Upper lobe of left lung (tissue), 6 donors: ENCODE results near the gene STIM2. TPM values are rescaled to one million over a fixed set of nuclear protein-coding genes. Genes with fewer than 3 reads are reported as not detected.
"Not testable (repeated sequence)": the region's sequence is repeated elsewhere in the genome, so short reads cannot be mapped to it uniquely, and the experiment has no call there.

Source experiments
- ATAC-seq, 2 donors: fragments of 200-7000 bp; cut with Tn5 transposase; one replicate each; pipeline ENCODE4 v1.9.1; 2022; ENCODE audit warnings: mild to moderate bottlenecking in 2 of 2, moderate library complexity in 2 of 2; ENCODE audit not compliant: low FRiP score in 2 of 2
- DNase-seq, 2 donors: peaks; one replicate each; pipeline ENCODE4 v3.0.0-alpha.2; 2019 to 2020
- H3K27ac ChIP-seq, 4 donors: fragments of 200-600 bp; sonication (generic); one replicate each; pipeline ENCODE4 v1.5.1; 2016 to 2019
- H3K27me3 ChIP-seq, 4 donors: fragments of 200-600 bp; sonication (generic); one replicate each; pipeline ENCODE4 v1.5.1; 2017 to 2019
- H3K36me3 ChIP-seq, 4 donors: fragments of 200-600 bp; sonication (generic); one replicate each; pipeline ENCODE4 v1.5.1; 2016 to 2019
- H3K4me1 ChIP-seq, 4 donors: fragments of 200-600 bp; sonication (generic); one replicate each; pipeline ENCODE4 v1.5.1; 2018 to 2019
- H3K4me3 ChIP-seq, 4 donors: fragments of 200-600 bp; sonication (generic); one replicate each; pipeline ENCODE4 v1.5.1; 2017 to 2019; ENCODE audit warnings: mild to moderate bottlenecking in 2 of 4, moderate library complexity in 1 of 4
- H3K9me3 ChIP-seq, 4 donors: fragments of 200-600 bp; sonication (generic); one replicate each; pipeline ENCODE4 v1.5.1; 2018 to 2019
- CTCF ChIP-seq, 6 experiments: fragments of 450-650 bp in 4 of 6; fragments of 200-600 bp in 2 of 6; sonication (generic) in 2 of 6; IDR thresholded peaks; one replicate each; pipeline ENCODE4 v1.5.1; 2016 to 2019; ENCODE audit warnings: antibody characterized with exemption in 6 of 6
- EP300 ChIP-seq, 4 donors: sonication (generic); formaldehyde crosslinking; IDR thresholded peaks; one replicate each; pipeline ENCODE4 v1.5.1; 2017; ENCODE audit warnings: antibody characterized with exemption in 4 of 4, control low read depth in 2 of 4
- POLR2A ChIP-seq, 4 donors: fragments of 450-650 bp; IDR thresholded peaks; one replicate each; pipeline ENCODE4 v1.5.1; 2016 to 2017; ENCODE audit warnings: antibody characterized with exemption in 4 of 4, mild to moderate bottlenecking in 2 of 4
- POLR2AphosphoS5 ChIP-seq, 2 donors: sonication (generic); formaldehyde crosslinking; IDR thresholded peaks; one replicate each; pipeline ENCODE4 v1.5.1; 2017; ENCODE audit warnings: antibody characterized with exemption in 2 of 2
- WGBS, 2 donors: methylation state at CpG; one replicate each; pipeline ENCODE4 v1.1.5; 2017 to 2018; 5-methylcytosine and 5-hydroxymethylcytosine counted together
- total RNA-seq, 6 donors: library from RNA; depleted of rRNA in 4 of 6; stranded (reverse); fragments of >200 nt in 4 of 6; gene quantifications; one replicate each; pipeline versions ENCODE4 v1.1.0 to v1.2.1, GENCODE V29; 2016 to 2021
- donor health status: DM: no; HTN: no; CAD: no; lungs with moderate emphysema.
- donor health status: DM: no; HTN: yes; CAD: no; lungs with severe emphysema.

Gene STIM2
- total RNA-seq, 6 donors from 2014 or later, result 21.6 to 54.3 (median 37.8) TPM

GRCh38 chr4:26964994-26965393 lies 104.4 kb downstream of the STIM2 start:
- H3K27ac ChIP-seq, result no peak overlapping the region
- no peak for TF ChIP-seq CTCF (IDR thresholded peaks at IDR 0.05)
- TF ChIP-seq POLR2AphosphoS5 (IDR thresholded peaks at IDR 0.05), result no peak
- TF ChIP-seq POLR2A (IDR thresholded peaks at IDR 0.05), result no peak
- TF ChIP-seq EP300 (IDR thresholded peaks at IDR 0.05), result no peak
- ATAC-seq, result no peak
- 84 to 93% methylated on average over 1 of the region's 1 CpG for WGBS, 2 donors
- no peak for DNase-seq
- H3K9me3 ChIP-seq, result no peaks in the 10 kb centered on the region
- H3K27me3 ChIP-seq, result no peaks in the 10 kb centered on the region
- no peak overlapping the region for H3K4me3 ChIP-seq
- peaks cover 0 to 3% (median 0%) of the 10 kb centered on the region in 4 donors for H3K36me3 ChIP-seq
- peaks cover 0 to 4% (median 0%) of the 10 kb centered on the region in 4 donors for H3K4me1 ChIP-seq

- H3K36me3 ChIP-seq, H3K4me1 ChIP-seq, DNase-seq, H3K4me3 ChIP-seq, ATAC-seq, H3K27ac ChIP-seq, H3K9me3 ChIP-seq, H3K27me3 ChIP-seq: not testable (repeated sequence)
- WGBS, 2 donors, result 94 to 98% methylated on average over 12 of the region's 12 CpGs
These were observed 115.0 kb downstream of the STIM2 start for GRCh38 chr4:26975464-26976181.

DNA sequence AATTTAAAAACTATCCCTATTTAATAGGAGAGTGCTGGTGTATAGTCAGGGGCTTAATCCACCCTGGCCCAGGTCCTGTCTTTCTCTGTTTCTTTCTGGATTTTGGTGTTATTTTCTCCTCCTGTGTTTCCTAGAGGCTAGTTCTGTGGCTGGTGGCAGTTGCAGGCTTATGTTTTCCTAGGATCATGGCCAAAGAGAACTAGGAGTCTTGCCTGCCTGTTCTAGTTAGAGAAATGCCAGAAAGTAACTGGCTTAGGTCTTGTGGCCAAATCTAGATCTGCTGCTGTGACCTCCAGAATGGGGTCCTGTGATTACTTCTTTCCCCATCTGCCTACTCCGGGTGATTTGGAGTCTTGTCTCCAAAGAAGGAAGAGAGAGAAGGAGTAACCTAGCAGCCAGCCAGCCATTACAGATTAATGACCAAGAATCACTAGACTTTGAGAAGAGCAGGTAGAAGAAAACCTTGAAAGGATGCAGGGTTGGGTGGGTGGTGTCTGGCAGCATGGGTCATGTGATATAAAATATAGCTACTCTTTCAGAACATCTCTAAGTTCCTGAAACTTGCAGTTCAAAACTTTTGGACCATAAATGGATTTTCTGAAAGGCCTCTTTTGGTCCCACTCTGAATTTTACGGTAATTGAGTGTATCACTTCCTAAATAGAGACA lies 117.9 kb downstream of the STIM2 start:
- ATAC-seq (no peak), DNase-seq (no peak)
- Histone ChIP-seq H3K36me3 (no peaks in the 10 kb centered on the region), H3K27ac (no peak overlapping the region), H3K27me3 (no peaks in the 10 kb centered on the region), H3K4me1 (peaks cover 0 to 6% (median 1%) of the 10 kb centered on the region in 4 donors), H3K4me3 (no peak overlapping the region), H3K9me3 (no peaks in the 10 kb centered on the region)
- TF ChIP-seq EP300 (IDR thresholded peaks at IDR 0.05), result no peak
- TF ChIP-seq CTCF (IDR thresholded peaks at IDR 0.05), result no peak
- TF ChIP-seq POLR2A (IDR thresholded peaks at IDR 0.05), result no peak
- no peak for TF ChIP-seq POLR2AphosphoS5 (IDR thresholded peaks at IDR 0.05)
- 82 to 98% methylated on average over 2 of the region's 2 CpGs for WGBS, 2 donors

- no peak for ATAC-seq
- Histone ChIP-seq H3K36me3 (no peaks in the 10 kb centered on the region), H3K9me3 (no peaks in the 10 kb centered on the region), H3K4me3 (no peak overlapping the region), H3K27ac (no peak overlapping the region), H3K4me1 (peaks cover 0 to 9% (median 3%) of the 10 kb centered on the region in 4 donors), H3K27me3 (no peaks in the 10 kb centered on the region)
- DNase-seq, result no peak
- 78 to 88% methylated on average over 3 of the region's 3 CpGs for WGBS, 2 donors
- TF ChIP-seq POLR2A (IDR thresholded peaks at IDR 0.05), result no peak
- no peak for TF ChIP-seq POLR2AphosphoS5 (IDR thresholded peaks at IDR 0.05)
- TF ChIP-seq CTCF (IDR thresholded peaks at IDR 0.05), result no peak
- TF ChIP-seq EP300 (IDR thresholded peaks at IDR 0.05), result no peak
These were observed 124.3 kb downstream of the STIM2 start for GRCh38 chr4:26984896-26985295.

DNA sequence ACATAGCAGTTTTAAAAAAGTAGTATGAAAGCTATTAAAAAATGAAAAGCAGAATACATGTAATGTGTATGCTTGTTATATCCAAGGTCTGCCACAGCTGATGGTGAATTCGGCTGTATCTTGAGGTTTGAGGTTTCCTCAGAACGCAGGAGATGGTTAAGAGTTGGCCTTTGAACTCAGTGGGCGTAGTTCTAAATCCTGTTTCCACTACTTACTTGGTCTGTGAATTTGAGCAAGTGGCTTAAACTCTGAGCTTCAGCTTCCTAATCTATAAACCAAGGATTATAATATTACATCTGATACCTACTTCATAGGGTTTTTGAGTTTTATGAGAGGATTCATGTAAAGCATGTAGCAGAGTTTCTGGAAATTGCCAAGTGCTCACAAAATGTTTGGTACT lies 125.2 kb downstream of the STIM2 start:
- H3K27ac ChIP-seq, result no peak overlapping the region
- H3K9me3 ChIP-seq, result no peaks in the 10 kb centered on the region
- ATAC-seq, result no peak
- WGBS, 2 donors, result 55 to 61% methylated on average over 3 of the region's 3 CpGs
- DNase-seq, result no peak
- no peak overlapping the region for H3K4me3 ChIP-seq
- H3K36me3 ChIP-seq, result no peaks in the 10 kb centered on the region
- H3K27me3 ChIP-seq, result no peaks in the 10 kb centered on the region
- no peak for TF ChIP-seq EP300 (IDR thresholded peaks at IDR 0.05)
- TF ChIP-seq POLR2A (IDR thresholded peaks at IDR 0.05), result no peak
- TF ChIP-seq POLR2AphosphoS5 (IDR thresholded peaks at IDR 0.05), result no peak
- TF ChIP-seq CTCF (IDR thresholded peaks at IDR 0.05), result no peak
- peaks cover 0 to 9% (median 3%) of the 10 kb centered on the region in 4 donors for H3K4me1 ChIP-seq
